Caco-2 (cell line): ENCODE results near the gene DSCAM. TPM values are rescaled to one million over a fixed set of nuclear protein-coding genes. Genes with fewer than 3 reads are reported as not detected.

Experiments used
- BruUV-seq: library from RNA; stranded (reverse); fragments of 400-500 nt; replicated peaks from 2 replicates; lab custom pipeline; 2021; lab: Mats Ljungman, UMichigan
- CTCF ChIA-PET: fragments of 300-600 bp; sonication (Branson Sonifier 250); formaldehyde crosslinking; loops from one replicate; lab custom pipeline; 2022; ENCODE audit warnings: antibody characterized with exemption; lab: Charles Lee
- POLR2A ChIA-PET: fragments of 300-600 bp; sonication (Branson Sonifier 250); formaldehyde crosslinking; loops from one replicate; lab custom pipeline; 2022; ENCODE audit warnings: antibody characterized with exemption; lab: Charles Lee
- DNase-seq, 2 experiments: peaks; one replicate each; pipeline versions ENCODE4 v3.0.0 to v3.0.0-alpha.2; 2020 to 2022
- H3K27me3 ChIP-seq: replicated peaks from 2 replicates; pipeline ENCODE4 v1.6.0; 2011; ENCODE audit warnings: low read length; ENCODE audit not compliant: control insufficient read depth, insufficient read depth
- H3K36me3 ChIP-seq: 2 replicates; pipeline ENCODE4 v1.5.1; 2011; ENCODE audit warnings: low read length; ENCODE audit not compliant: control insufficient read depth, insufficient read depth
- H3K4me1 ChIP-seq: fragments of 250-450 bp; sonication (Bioruptor Pico); 2 replicates; pipeline ENCODE4 v1.5.1; 2020; ENCODE audit warnings: mild to moderate bottlenecking
- H3K4me3 ChIP-seq: 2 replicates; pipeline ENCODE4 v1.5.1; 2011; ENCODE audit warnings: low read depth, mild to moderate bottlenecking, control low read depth, low read length
- H3K9me3 ChIP-seq: fragments of 250-450 bp; sonication (Bioruptor Pico); 2 replicates; pipeline ENCODE4 v1.5.1; 2020; ENCODE audit warnings: mild to moderate bottlenecking, moderate library complexity
- H3K27ac Mint-ChIP-seq: one replicate; pipeline ENCODE4 v1.8.0; 2022; ENCODE audit warnings: mixed read lengths; ENCODE audit not compliant: unreplicated experiment
- H3K27me3 Mint-ChIP-seq: one replicate; pipeline ENCODE4 v1.8.0; 2022; ENCODE audit warnings: mixed read lengths; ENCODE audit not compliant: insufficient read depth, unreplicated experiment
- H3K36me3 Mint-ChIP-seq: one replicate; pipeline ENCODE4 v1.8.0; 2022; ENCODE audit warnings: mild to moderate bottlenecking, mixed read lengths; ENCODE audit not compliant: insufficient read depth, unreplicated experiment
- H3K4me1 Mint-ChIP-seq: one replicate; pipeline ENCODE4 v1.8.0; 2022; ENCODE audit warnings: low read depth, mixed read lengths; ENCODE audit not compliant: unreplicated experiment
- H3K4me3 Mint-ChIP-seq: one replicate; pipeline ENCODE4 v1.8.0; 2022; ENCODE audit warnings: mild to moderate bottlenecking, moderate library complexity, mixed read lengths; ENCODE audit not compliant: unreplicated experiment
- H3K9me3 Mint-ChIP-seq: one replicate; pipeline ENCODE4 v1.8.0; 2022; ENCODE audit warnings: mixed read lengths; ENCODE audit not compliant: unreplicated experiment
- CTCF ChIP-seq, 2 experiments: fragments of 200-600 bp in 1 of 2; IDR thresholded peaks; 1 replicate in 1 of 2; 2 replicates in 1 of 2; pipeline versions ENCODE4 v1.5.1 to v1.8.0; 2011 to 2022; ENCODE audit warnings: antibody characterized with exemption in 1 of 2, control low read depth in 1 of 2, inconsistent platforms in 1 of 2, low read depth in 1 of 2, low read length in 1 of 2, mild to moderate bottlenecking in 1 of 2, moderate library complexity in 1 of 2; ENCODE audit not compliant: insufficient read depth in 1 of 2, severe bottlenecking in 1 of 2, unreplicated experiment in 1 of 2
- intact Hi-C: fragments of 100-400 bp; cut with micrococcal nuclease; formaldehyde crosslinking; loops from one replicate; pipeline ENCODE4 v1.10.0; 2022; ENCODE audit not compliant: unreplicated experiment
- total RNA-seq: library from RNA; stranded (reverse); gene quantifications from 2 replicates; pipeline ENCODE4 v1.2.3, GENCODE V29; 2022

Gene DSCAM
- total RNA-seq, 1 experiment from 2014 or later, result not detected

GRCh38 chr21:40102682-40103081 is 744.3 kb downstream of the DSCAM start:
- no peak for DNase-seq
- Mint-ChIP-seq H3K4me1 (no peaks in the 10 kb centered on the region), H3K27ac (no peak overlapping the region), H3K27me3 (peaks cover 12% of the 10 kb centered on the region), H3K9me3 (peaks cover 21% of the 10 kb centered on the region), H3K36me3 (no peaks in the 10 kb centered on the region), H3K4me3 (no peak overlapping the region)
- BruUV-seq, result no TSS peak
- no peaks in the 10 kb centered on the region for H3K4me1 ChIP-seq
- no peak for TF ChIP-seq CTCF (IDR thresholded peaks at IDR 0.05; ENCODE audit: insufficient read depth in 1 of 2, low read depth in 1 of 2, low read length in 1 of 2, severe bottlenecking in 1 of 2, unreplicated experiment in 1 of 2)
- ChIA-PET CTCF (no interaction called here), POLR2A (no interaction called here)
- H3K4me3 ChIP-seq, result no peak overlapping the region
- intact Hi-C loops, result no loop called here
- H3K27me3 ChIP-seq, result no peaks in the 10 kb centered on the region
- H3K9me3 ChIP-seq, result no peaks in the 10 kb centered on the region
- no peaks in the 10 kb centered on the region for H3K36me3 ChIP-seq

- Mint-ChIP-seq H3K9me3 (peaks cover 11% of the 10 kb centered on the region), H3K27me3 (peaks cover 12% of the 10 kb centered on the region), H3K4me3 (no peak overlapping the region), H3K27ac (no peak overlapping the region), H3K4me1 (no peaks in the 10 kb centered on the region), H3K36me3 (no peaks in the 10 kb centered on the region)
- no peak for TF ChIP-seq CTCF (IDR thresholded peaks at IDR 0.05; ENCODE audit: insufficient read depth in 1 of 2, low read depth in 1 of 2, low read length in 1 of 2, severe bottlenecking in 1 of 2, unreplicated experiment in 1 of 2)
- no peaks in the 10 kb centered on the region for H3K4me1 ChIP-seq
- intact Hi-C loops, result no loop called here
- no peaks in the 10 kb centered on the region for H3K36me3 ChIP-seq
- H3K27me3 ChIP-seq, result no peaks in the 10 kb centered on the region
- H3K9me3 ChIP-seq, result no peaks in the 10 kb centered on the region
- ChIA-PET CTCF (no interaction called here), POLR2A (interaction anchor here (0.6 kb wide), 1 partner anchor 220 kb away, joined by 4 read pairs; no protein-coding TSS in a partner anchor)
- no peak for DNase-seq
- BruUV-seq, result no TSS peak
- H3K4me3 ChIP-seq, result no peak overlapping the region
Observed at GRCh38 chr21:40099809-40100208, 747.1 kb downstream of the DSCAM start.

- no peak for TF ChIP-seq CTCF (IDR thresholded peaks at IDR 0.05; ENCODE audit: insufficient read depth in 1 of 2, low read depth in 1 of 2, low read length in 1 of 2, severe bottlenecking in 1 of 2, unreplicated experiment in 1 of 2)
- peaks cover 11% of the 10 kb centered on the region for H3K9me3 Mint-ChIP-seq
- Histone ChIP-seq H3K4me3 (no peak overlapping the region), H3K27me3 (no peaks in the 10 kb centered on the region), H3K9me3 (no peaks in the 10 kb centered on the region), H3K36me3 (no peaks in the 10 kb centered on the region), H3K4me1 (no peaks in the 10 kb centered on the region)
- no peak overlapping the region for H3K27ac Mint-ChIP-seq
- POLR2A ChIA-PET, result no interaction called here
- H3K27me3 Mint-ChIP-seq, result peaks cover 16% of the 10 kb centered on the region
- no peaks in the 10 kb centered on the region for H3K4me1 Mint-ChIP-seq
- no TSS peak for BruUV-seq
- CTCF ChIA-PET, result no interaction called here
- no peak for DNase-seq
- no peaks in the 10 kb centered on the region for H3K36me3 Mint-ChIP-seq
- no peak overlapping the region for H3K4me3 Mint-ChIP-seq
- intact Hi-C loops, result no loop called here
Observed at GRCh38 chr21:40095477-40095876, 751.5 kb downstream of the DSCAM start.
